Activated CD4-positive, alpha-beta T cell treated with anti-CD3 and anti-CD28 coated beads, Interleukin-10, Interleukin-2, amounts not matched to agents 100 ng/mL and 50 ng/mL, durations not matched to agents 16 hours and 8 hours (primary cell): ENCODE data around the gene LRFN3.
"Not testable (repeated sequence)": the region's sequence is repeated elsewhere in the genome, so short reads cannot be mapped to it uniquely, and the experiment has no call there.

Experiments
- DNase-seq: peaks from one replicate; pipeline ENCODE4 v3.0.0-alpha.2; 2020

LRFN3 gene

GRCh38 chr19:35978832-35979365 lies 42.7 kb downstream of the LRFN3 start:
- DNase-seq, result no peak

- DNase-seq, result not testable (repeated sequence)
Observed at GRCh38 chr19:35980997-35981396, 44.8 kb downstream of the LRFN3 start.

GRCh38 chr19:35983177-35983576 lies 47.0 kb downstream of the LRFN3 start:
- no peak for DNase-seq

- DNase-seq, result no peak
Observed at GRCh38 chr19:35986111-35986510, 49.9 kb downstream of the LRFN3 start.

- DNase-seq, result no peak
Observed at GRCh38 chr19:35986664-35987570, 50.7 kb downstream of the LRFN3 start.

GRCh38 chr19:35987571-35987896 lies 51.4 kb downstream of the LRFN3 start:
- DNase-seq, result no peak

GRCh38 chr19:35988824-35989223 lies 52.6 kb downstream of the LRFN3 start:
- DNase-seq, result no peak

GRCh38 chr19:35990156-35990555 lies 54.0 kb downstream of the LRFN3 start:
- DNase-seq, result no peak

- no peak for DNase-seq
Observed at GRCh38 chr19:35990771-35991730, 54.9 kb downstream of the LRFN3 start.

- DNase-seq, result no peak
Observed at GRCh38 chr19:35991731-35992450, 55.7 kb downstream of the LRFN3 start.

GRCh38 chr19:35992907-35993765 lies 57.0 kb downstream of the LRFN3 start:
- DNase-seq, result no peak

GRCh38 chr19:35993923-35994598 lies 57.9 kb downstream of the LRFN3 start:
- DNase-seq, result no peak
